B cell (primary cell): ENCODE results near the gene TBC1D22B. TPM values are rescaled to one million over a fixed set of nuclear protein-coding genes. Genes with fewer than 3 reads are reported as not detected.

Experiments used
- ATAC-seq: fragments of 200-7000 bp; cut with Tn5 transposase; one replicate; pipeline ENCODE4 v1.10.0; 2021; ENCODE audit warnings: low read depth, mild to moderate bottlenecking, moderate number of reproducible peaks, moderate library complexity
- CTCF ChIA-PET: fragments of 350-600 bp; sonication (Branson Sonifier 250); formaldehyde crosslinking; loops from one replicate; lab custom pipeline; 2021; ENCODE audit warnings: antibody characterized with exemption, inconsistent platforms; lab: Charles Lee
- POLR2A ChIA-PET: fragments of 350-600 bp; sonication (Branson Sonifier 250); formaldehyde crosslinking; loops from one replicate; lab custom pipeline; 2021; ENCODE audit warnings: antibody characterized with exemption; lab: Charles Lee
- DNase-seq: peaks from one replicate; pipeline ENCODE4 v3.0.0; 2013
- H2AFZ ChIP-seq: 2 replicates; pipeline ENCODE4 v1.6.1; 2012; ENCODE audit warnings: mild to moderate bottlenecking, low read depth, low read length; ENCODE audit not compliant: insufficient read depth, poor library complexity, severe bottlenecking
- H3K27ac ChIP-seq, 2 donors: 1 replicate in 1 of 2; 2 replicates in 1 of 2; pipeline ENCODE4 v1.5.1; 2012 to 2013; ENCODE audit warnings: low read length in 2 of 2, mild to moderate bottlenecking in 2 of 2, moderate library complexity in 1 of 2
- H3K27me3 ChIP-seq, 4 experiments: fragments of 200-600 bp in 1 of 4; sonication (generic) in 1 of 4; replicated peaks in 1 of 4; 1 replicate in 2 of 4; 2 replicates in 2 of 4; pipeline versions ENCODE4 v1.6.1 to v1.7.0; 2013 to 2016; ENCODE audit warnings: low read length in 3 of 4, mild to moderate bottlenecking in 2 of 4, mixed read lengths in 1 of 4, moderate library complexity in 1 of 4; ENCODE audit not compliant: insufficient read depth in 4 of 4, control insufficient read depth in 3 of 4; ENCODE audit errors: control extremely low read depth in 1 of 4
- H3K36me3 ChIP-seq, 2 experiments: replicated peaks in 1 of 2; 1 replicate in 1 of 2; 2 replicates in 1 of 2; pipeline versions ENCODE4 v1.6.1 to v1.7.1; 2013; ENCODE audit warnings: low read length in 1 of 2; ENCODE audit not compliant: insufficient read depth in 2 of 2, control insufficient read depth in 1 of 2; ENCODE audit errors: control extremely low read depth in 1 of 2, extremely low read depth in 1 of 2
- H3K4me1 ChIP-seq, 2 donors: fragments of 200-600 bp in 1 of 2; sonication (generic) in 1 of 2; 1 replicate in 1 of 2; 2 replicates in 1 of 2; pipeline versions ENCODE4 v1.5.1 to v1.6.1; 2013 to 2017; ENCODE audit warnings: low read length in 2 of 2; ENCODE audit not compliant: control insufficient read depth in 2 of 2, insufficient read depth in 2 of 2
- H3K4me2 ChIP-seq: replicated peaks from 2 replicates; pipeline ENCODE3; 2012; ENCODE audit warnings: mild to moderate bottlenecking, low read depth, low read length; ENCODE audit not compliant: poor library complexity, severe bottlenecking
- H3K4me3 ChIP-seq, 5 experiments: fragments of 200-600 bp in 1 of 5; sonication (generic) in 1 of 5; 1 replicate in 3 of 5; 2 replicates in 2 of 5; pipeline versions ENCODE4 v1.5.1 to v1.7.0; 2011 to 2016; ENCODE audit warnings: low read length in 4 of 5, mild to moderate bottlenecking in 4 of 5, low read depth in 2 of 5, control low read depth in 1 of 5, moderate library complexity in 1 of 5; ENCODE audit not compliant: insufficient read depth in 1 of 5; ENCODE audit errors: control extremely low read depth in 1 of 5, extremely low read depth in 1 of 5
- H3K79me2 ChIP-seq: fragments of 200-600 bp; sonication (generic); one replicate; pipeline ENCODE4 v1.6.0; 2016; ENCODE audit warnings: low read length; ENCODE audit not compliant: control insufficient read depth, insufficient read depth
- H3K9ac ChIP-seq: fragments of 200-600 bp; sonication (generic); 2 replicates; pipeline ENCODE4 v1.6.1; 2017; ENCODE audit warnings: mild to moderate bottlenecking, low read length, moderate library complexity
- H3K9me3 ChIP-seq, 3 donors: one replicate each; pipeline versions ENCODE4 v1.6.1 to v1.7.1; 2013; ENCODE audit warnings: low read length in 2 of 3; ENCODE audit not compliant: control insufficient read depth in 2 of 3, insufficient read depth in 1 of 3; ENCODE audit errors: control extremely low read depth in 1 of 3
- H4K20me1 ChIP-seq: 2 replicates; pipeline ENCODE4 v1.6.0; 2012; ENCODE audit warnings: mild to moderate bottlenecking, low read length; ENCODE audit not compliant: insufficient read depth, control insufficient read depth, poor library complexity, severe bottlenecking
- H3K27ac Mint-ChIP-seq: one replicate; pipeline ENCODE4 v1.8.0; 2021; ENCODE audit warnings: mixed read lengths
- H3K27me3 Mint-ChIP-seq: one replicate; pipeline ENCODE4 v1.8.0; 2021; ENCODE audit warnings: mixed read lengths
- H3K4me1 Mint-ChIP-seq: one replicate; pipeline ENCODE4 v1.8.0; 2021; ENCODE audit warnings: mixed read lengths
- H3K4me3 Mint-ChIP-seq: one replicate; pipeline ENCODE4 v1.8.0; 2021; ENCODE audit warnings: mixed read lengths
- H3K9me3 Mint-ChIP-seq: one replicate; pipeline ENCODE4 v1.8.0; 2022; ENCODE audit warnings: mixed read lengths; ENCODE audit not compliant: insufficient read depth
- CTCF ChIP-seq: fragments of 200-600 bp; IDR thresholded peaks from one replicate; pipeline ENCODE4 v1.8.0; 2022; ENCODE audit warnings: antibody characterized with exemption, mild to moderate bottlenecking
- EZH2 ChIP-seq: IDR thresholded peaks from 2 replicates; pipeline ENCODE4 v1.6.1; 2012; ENCODE audit warnings: borderline replicate concordance, low read depth, mild to moderate bottlenecking, moderate library complexity, low read length; ENCODE audit not compliant: insufficient read depth, poor library complexity, severe bottlenecking
- WGBS: methylation state at CpG from one replicate; pipeline ENCODE4 v1.1.5; 2013; ENCODE audit warnings: missing lambda C conversion rate; ENCODE audit not compliant: insufficient coverage; 5-methylcytosine and 5-hydroxymethylcytosine counted together
- intact Hi-C: fragments of 100-400 bp; cut with micrococcal nuclease; formaldehyde crosslinking; loops from one replicate; pipeline ENCODE4 v1.10.0; 2022
- polyA plus RNA-seq: library from polyadenylated mRNA; depleted of rRNA; stranded (reverse); fragments of >200 nt; gene quantifications from 2 replicates; pipeline ENCODE4 v1.2.3, GENCODE V29; 2012
- total RNA-seq, 2 donors: library from RNA; stranded (reverse); fragments of 120-200 nt in 1 of 2; gene quantifications; 1 replicate in 1 of 2; 2 replicates in 1 of 2; pipeline versions ENCODE4 v1.2.3 to v1.2.4, GENCODE V29; 2013 to 2022

The TBC1D22B gene
- total and polyA plus RNA-seq, 2 donors (not counting 1 experiment from before 2014, with no cell fraction given): 5.1 to 12.5 TPM

DNA sequence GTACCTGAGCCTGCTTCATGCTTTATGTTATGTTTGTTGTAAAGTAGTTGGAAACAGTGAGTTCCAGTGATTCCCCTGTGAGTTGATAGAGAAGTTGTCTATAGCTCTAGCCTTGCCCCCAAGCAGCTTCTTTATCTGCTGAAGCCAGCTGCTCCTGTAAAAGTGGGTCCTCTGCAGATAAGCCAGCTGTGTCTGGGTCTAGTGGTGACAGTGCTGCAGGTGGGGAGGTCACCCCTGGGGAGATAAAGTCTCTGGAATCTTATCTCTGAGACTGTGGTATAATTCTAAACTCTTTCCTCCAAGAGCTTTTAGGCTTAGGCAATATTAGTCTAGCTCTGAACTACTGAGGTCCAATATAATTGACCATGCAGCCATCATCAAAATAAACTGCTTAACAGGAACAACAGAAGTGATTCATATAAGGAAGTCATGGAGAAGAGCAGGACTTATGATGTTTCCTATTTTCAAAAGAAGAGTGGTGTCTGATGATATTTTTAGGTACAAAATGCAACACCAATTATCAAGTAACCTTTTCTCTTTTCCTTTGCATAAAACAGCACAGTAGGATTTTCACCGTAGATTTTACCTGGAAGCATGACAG is 44.6 kb downstream of the TBC1D22B start:
- POLR2A ChIA-PET: no interaction called here
- Histone ChIP-seq H3K4me3 (no peak overlapping the region), H3K9me3 (no peaks in the 10 kb centered on the region), H4K20me1 (no peaks in the 10 kb centered on the region), H3K4me2 (no peak overlapping the region), H3K27ac (no peak overlapping the region), H3K79me2 (no peaks in the 10 kb centered on the region), H3K36me3 (peaks cover 17 to 27% of the 10 kb centered on the region in 2 experiments), H2AFZ (no peak overlapping the region), H3K27me3 (no peaks in the 10 kb centered on the region), H3K9ac (no peak overlapping the region), H3K4me1 (peaks cover 0 to 8% of the 10 kb centered on the region in 2 donors)
- Mint-ChIP-seq H3K4me1 (peaks cover 10% of the 10 kb centered on the region), H3K9me3 (no peaks in the 10 kb centered on the region), H3K27me3 (no peaks in the 10 kb centered on the region), H3K4me3 (no peak overlapping the region), H3K27ac (no peak overlapping the region)
- ATAC-seq (no peak), DNase-seq (no peak)
- 100% methylated on average over 1 of the region's 1 CpG for WGBS
- CTCF ChIA-PET: interaction anchor here (1.2 to 1.3 kb wide), 2 partner anchors 16 to 24 kb away, joined by 3 read pairs; no protein-coding TSS in a partner anchor
- intact Hi-C loops: no loop called here
- TF ChIP-seq CTCF (no peak), EZH2 (no peak)

DNA sequence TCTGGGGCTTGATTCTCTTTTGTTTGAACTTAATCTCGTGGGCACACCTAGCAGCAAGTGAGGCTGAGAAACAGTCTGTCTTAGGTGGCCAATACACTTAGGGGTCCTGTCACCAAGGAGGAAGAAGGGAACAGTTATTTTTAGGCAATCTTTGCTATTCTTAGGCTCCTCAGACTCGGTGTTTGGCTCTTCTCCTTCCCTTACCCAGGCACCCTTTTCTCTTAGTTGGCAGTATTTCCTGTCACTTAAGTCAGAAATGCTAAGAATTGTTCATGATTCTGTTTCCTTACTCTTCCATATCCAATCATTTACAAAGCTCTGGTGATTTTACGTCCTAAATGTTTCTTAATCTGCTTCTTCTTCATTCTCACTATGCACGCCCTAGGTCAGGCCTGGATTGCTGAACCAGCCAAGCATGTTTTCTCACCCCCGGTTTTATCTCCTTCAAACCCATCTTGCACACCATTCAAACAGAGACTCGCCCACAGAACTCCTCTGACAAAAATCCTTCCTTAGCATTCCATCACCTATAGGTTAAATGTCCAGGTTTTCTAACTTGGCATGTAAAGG is 45.6 kb downstream of the TBC1D22B start:
- DNase-seq: no peak
- intact Hi-C loops: no loop called here
- ATAC-seq: no peak
- peaks cover 10% of the 10 kb centered on the region for H3K4me1 Mint-ChIP-seq
- H3K27me3 ChIP-seq: no peaks in the 10 kb centered on the region
- H3K27me3 Mint-ChIP-seq: no peaks in the 10 kb centered on the region
- H3K27ac Mint-ChIP-seq: no peak overlapping the region
- ChIA-PET CTCF (interaction anchor here (1.3 kb wide), 1 partner anchor 17 kb away, joined by 3 read pairs; no protein-coding TSS in a partner anchor), POLR2A (no interaction called here)
- no peaks in the 10 kb centered on the region for H3K9me3 Mint-ChIP-seq
- no peak overlapping the region for H3K4me3 Mint-ChIP-seq
- no peaks in the 10 kb centered on the region for H3K79me2 ChIP-seq
- no peak overlapping the region for H3K9ac ChIP-seq
- WGBS: 28% methylated on average over 6 of the region's 6 CpGs
- H3K27ac ChIP-seq: no peak overlapping the region
- no peak overlapping the region for H3K4me2 ChIP-seq
- H3K9me3 ChIP-seq: no peaks in the 10 kb centered on the region
- no peak overlapping the region for H2AFZ ChIP-seq
- no peaks in the 10 kb centered on the region for H4K20me1 ChIP-seq
- peaks cover 0 to 8% of the 10 kb centered on the region in 2 donors for H3K4me1 ChIP-seq
- no peak for TF ChIP-seq EZH2
- no peak for TF ChIP-seq CTCF
- peaks cover 13 to 25% of the 10 kb centered on the region in 2 experiments for H3K36me3 ChIP-seq
- no peak overlapping the region for H3K4me3 ChIP-seq
